HG03378 (cell line): ENCODE results near the gene SND1.

Experiments
- ATAC-seq: cut with Tn5 transposase; IDR thresholded peaks from one replicate; pipeline ENCODE4 v1.9.1; 2021; ENCODE audit warnings: mild to moderate bottlenecking, moderate library complexity; ENCODE audit not compliant: unreplicated experiment

Gene SND1

GRCh38 chr7:127979113-127979727, 327.2 kb downstream of the SND1 start:
- ATAC-seq, result no peak

DNA sequence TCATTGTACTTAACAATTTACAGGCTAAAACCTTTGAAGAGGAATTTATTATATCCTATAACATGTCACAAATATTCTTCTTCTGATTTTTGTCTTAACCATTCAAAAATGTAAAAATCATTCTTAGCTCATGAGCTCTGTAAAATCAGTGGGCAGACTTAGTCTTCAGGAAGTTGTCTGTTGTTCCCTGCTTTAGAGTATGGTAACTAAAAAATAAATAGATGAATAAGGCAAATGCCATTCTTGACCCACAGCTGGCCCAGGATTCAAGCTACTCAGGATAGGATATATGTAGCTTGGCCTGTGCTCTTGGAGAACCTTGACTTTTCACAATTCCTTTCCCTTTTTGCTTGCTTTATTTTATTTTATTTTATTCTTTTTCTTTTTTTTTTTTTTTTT, 327.7 kb downstream of the SND1 start:
- no peak for ATAC-seq

DNA sequence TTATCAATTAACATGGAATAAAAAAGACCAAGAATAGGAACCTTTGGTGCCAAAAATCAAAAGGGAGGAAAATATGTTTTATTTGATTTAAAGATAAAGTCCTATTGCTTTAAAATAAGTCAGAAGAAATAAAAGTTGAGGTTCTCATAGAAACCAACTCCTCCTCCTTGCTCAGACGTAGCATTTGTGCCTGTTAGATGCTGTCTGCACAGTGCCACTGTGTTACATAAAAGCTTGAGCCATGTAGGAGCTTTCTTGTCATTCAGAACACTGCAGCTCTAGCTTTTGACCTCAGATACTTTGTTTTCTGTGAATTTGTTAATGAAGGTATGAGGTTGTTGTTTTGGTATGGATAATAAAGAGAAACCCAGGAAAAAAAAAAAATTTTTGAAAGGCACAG, 328.9 kb downstream of the SND1 start:
- no peak for ATAC-seq

- no peak for ATAC-seq
These were observed 330.0 kb downstream of the SND1 start for GRCh38 chr7:127981965-127982364.

DNA sequence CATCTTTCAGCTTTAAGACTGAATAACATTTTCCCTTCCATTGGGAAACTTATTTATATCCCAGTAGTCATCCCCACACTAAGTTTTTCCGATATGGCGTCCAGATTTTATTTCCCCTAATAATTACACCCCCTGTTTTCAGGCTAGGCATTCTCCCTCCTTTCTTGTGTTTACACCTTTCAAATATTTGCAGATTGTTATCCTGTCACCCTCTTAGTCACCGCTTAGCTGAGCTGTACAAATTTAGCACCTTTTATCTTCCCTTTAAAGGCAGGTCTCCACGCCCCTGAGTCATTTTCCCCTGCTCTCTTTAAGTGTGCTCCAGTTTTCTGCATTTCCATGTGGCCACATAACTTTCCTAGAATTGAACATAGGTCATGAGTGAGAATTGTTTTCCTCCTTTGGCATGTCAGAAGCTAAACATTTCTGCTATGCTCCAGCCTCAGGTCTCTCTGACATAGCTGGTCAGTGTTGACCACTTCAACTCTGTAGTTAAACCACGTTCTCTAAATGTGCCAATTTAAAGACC, 331.9 kb downstream of the SND1 start:
- ATAC-seq, result no peak

GRCh38 chr7:127986581-127987521, 334.9 kb downstream of the SND1 start:
- no peak for ATAC-seq

DNA sequence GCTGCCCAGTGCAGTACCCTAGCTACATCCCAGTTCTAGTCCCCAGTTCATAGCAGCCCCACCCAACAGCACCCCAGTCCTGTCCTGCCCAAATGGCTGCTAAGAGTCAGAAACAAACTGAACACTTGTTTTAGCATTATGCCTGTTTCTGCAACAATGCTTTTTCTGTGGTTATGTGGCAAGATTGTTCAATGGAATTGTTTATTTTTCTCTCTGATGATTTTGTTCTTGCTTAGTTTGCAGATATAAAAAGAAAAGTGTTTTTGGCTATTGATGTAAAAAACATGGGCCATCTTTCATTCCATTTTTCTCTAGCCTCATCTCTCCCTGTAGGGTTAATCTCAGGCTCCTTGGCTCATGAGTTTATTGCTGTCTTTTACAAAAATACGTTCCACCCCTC, 336.8 kb downstream of the SND1 start:
- ATAC-seq, result no peak

- no peak for ATAC-seq
These were observed 341.3 kb downstream of the SND1 start for GRCh38 chr7:127993317-127993716.

DNA sequence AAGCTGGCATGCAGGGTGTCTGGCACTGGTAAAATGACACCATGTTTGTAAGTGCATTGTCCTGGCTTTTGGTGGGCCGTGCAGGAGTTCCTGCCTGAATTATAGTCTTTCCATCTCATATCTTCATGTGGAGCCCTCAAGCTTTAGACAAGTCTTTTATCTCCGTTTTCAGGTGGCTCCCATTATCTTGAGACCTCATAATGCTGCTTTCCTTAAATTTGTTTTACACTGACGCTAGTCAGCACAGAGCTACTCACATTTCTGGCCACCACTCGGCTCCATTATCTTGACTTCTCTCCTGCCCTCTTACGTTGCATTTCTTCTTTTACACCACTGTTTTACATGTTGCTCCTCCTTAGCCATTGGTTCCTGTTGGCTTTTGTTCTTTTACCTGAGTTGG, 342.0 kb downstream of the SND1 start:
- no peak for ATAC-seq

- no peak for ATAC-seq
These were observed 343.3 kb downstream of the SND1 start for GRCh38 chr7:127995156-127995880.

GRCh38 chr7:127995881-127996215, 343.9 kb downstream of the SND1 start:
- no peak for ATAC-seq

- no peak for ATAC-seq
These were observed 344.5 kb downstream of the SND1 start for GRCh38 chr7:127996253-127997071.

DNA sequence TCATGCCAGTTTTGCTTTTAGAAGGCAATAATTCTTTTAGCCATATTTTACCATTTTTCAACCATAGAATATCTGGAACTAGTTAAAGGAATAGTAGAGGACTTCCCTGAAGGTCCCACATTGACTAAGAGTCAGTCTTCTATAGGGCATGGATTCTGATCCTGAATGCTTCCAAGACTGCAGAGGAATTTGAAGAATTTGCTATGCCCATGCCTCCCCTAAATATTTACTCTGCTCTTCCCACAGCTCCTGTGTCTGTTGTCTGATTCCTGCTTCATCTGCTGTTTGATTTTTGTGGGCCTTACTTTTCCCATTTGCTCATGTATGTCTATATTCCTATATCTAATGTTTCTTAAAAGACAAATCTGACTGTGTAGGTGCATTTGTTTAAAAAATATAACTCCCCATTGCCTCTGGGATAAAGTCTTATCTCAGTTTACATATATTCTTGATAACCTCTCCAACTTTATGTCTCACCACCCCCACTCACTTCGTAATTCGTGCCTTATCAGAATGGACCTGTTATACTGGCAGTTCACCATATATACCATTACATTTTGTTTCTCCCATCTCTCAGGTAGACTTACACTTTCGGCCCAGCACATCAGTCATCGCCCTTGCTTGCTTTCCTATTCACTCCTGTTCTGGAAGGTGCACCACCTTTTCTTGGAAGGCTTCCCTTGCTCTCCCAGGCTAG, 345.4 kb downstream of the SND1 start:
- ATAC-seq, result no peak

- ATAC-seq, result no peak
These were observed 346.7 kb downstream of the SND1 start for GRCh38 chr7:127998671-127999070.

DNA sequence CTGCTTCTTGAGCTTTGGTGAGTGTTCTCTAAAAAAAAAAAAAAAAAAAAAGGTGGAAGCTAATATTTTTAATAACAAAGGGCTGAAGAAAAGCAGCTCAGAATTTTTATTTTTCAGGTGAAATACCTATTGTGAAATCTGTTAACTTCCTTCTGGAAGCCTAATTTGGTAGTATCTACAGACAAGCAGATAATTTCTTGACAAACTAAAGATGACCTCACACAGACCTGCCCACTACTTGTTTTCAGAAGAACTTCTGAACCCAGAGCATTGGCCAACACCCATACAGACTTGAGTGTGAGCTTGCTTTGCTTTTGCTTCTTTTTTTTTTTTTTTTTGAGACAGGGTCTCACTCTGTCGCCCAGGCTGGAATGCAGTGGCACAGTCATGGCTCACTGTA, 348.1 kb downstream of the SND1 start:
- ATAC-seq, result no peak

DNA sequence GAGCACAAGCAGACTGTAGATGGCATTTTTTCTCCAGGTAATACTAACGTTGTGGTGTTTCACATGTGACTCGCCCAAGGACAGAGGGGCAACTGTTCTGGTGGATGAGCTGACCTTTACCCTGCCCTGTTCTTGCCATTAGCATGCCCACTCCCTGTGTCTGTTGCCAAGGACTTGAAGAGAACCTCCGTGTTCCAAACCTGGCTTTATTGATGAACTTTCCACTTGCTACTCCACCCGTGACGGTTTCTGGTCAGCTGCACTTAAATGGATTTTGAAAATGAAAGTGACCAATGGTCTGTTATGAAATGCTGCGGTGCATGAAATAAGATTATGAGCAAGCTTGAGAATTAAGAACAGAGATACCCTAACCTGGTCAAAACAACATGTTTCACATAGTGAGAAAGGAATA, 348.9 kb downstream of the SND1 start:
- ATAC-seq, result peak; percentile 74

GRCh38 chr7:128003167-128003566, 351.2 kb downstream of the SND1 start:
- ATAC-seq, result peak; percentile 48

- no peak for ATAC-seq
These were observed 351.8 kb downstream of the SND1 start for GRCh38 chr7:128003787-128004186.

DNA sequence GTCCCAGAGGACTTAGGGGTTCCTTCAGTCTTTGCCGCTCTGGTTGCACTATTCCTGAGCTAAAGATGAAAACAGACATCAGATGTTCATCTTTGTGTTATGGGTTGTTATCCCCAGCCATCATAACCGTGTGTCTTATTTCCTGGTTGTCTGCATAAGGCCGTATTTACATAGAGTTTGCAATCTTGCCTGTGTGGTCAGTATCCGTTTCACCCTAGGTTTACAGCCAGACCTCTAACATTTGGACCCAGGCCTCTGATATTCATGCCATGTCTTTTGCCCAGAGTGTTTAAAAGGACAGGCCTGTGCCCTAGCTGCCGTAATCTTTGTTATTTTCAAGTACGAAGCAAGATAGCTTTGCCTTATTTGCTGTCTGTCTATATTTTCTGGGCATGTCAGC, 352.6 kb downstream of the SND1 start:
- ATAC-seq, result no peak

GRCh38 chr7:128005117-128005516, 353.1 kb downstream of the SND1 start:
- no peak for ATAC-seq
